ENCODE measurements around the gene ADARB1. TPM values are rescaled to one million over a fixed set of nuclear protein-coding genes. Genes with fewer than 3 reads are reported as not detected.

ADARB1 gene
- total and polyA plus RNA-seq, 2 experiments from 2014 or later: 16.0 to 17.3 TPM

GRCh38 chr21:45071874-45072737 lies 2.3 kb upstream of the ADARB1 start:
- no peaks in the 10 kb centered on the region for H3K27me3 ChIP-seq
- peaks cover 21% of the 10 kb centered on the region for H3K79me2 ChIP-seq
- WGBS (ENCODE audit: low lambda C conversion rate, missing lambda C conversion rate): 95% methylated on average over 31 of the region's 32 CpGs
- no peak overlapping the region for H3K4me2 ChIP-seq
- H3K4me3 ChIP-seq: no peak overlapping the region
- H3K36me3 ChIP-seq (replicated peaks; ENCODE audit: insufficient read depth, low read depth): no peaks in the 10 kb centered on the region
- peaks cover 9% of the 10 kb centered on the region for H4K20me1 ChIP-seq (ENCODE audit: insufficient read depth, poor library complexity, severe bottlenecking)
- TF ChIP-seq EZH2 (IDR thresholded peaks at IDR 0.05; ENCODE audit: borderline replicate concordance) (no peak), CTCF (IDR thresholded peaks at IDR 0.05; ENCODE audit: poor library complexity) (no peak)
- no peak for DNase-seq (ENCODE audit: low spot score)
- no peak overlapping the region for H3K27ac ChIP-seq
- no peaks in the 10 kb centered on the region for H3K9me2 ChIP-seq (replicated peaks; ENCODE audit: insufficient read depth)
- H2AFZ ChIP-seq: no peak overlapping the region
- peaks cover 6% of the 10 kb centered on the region for H3K4me1 ChIP-seq (ENCODE audit: insufficient read depth)
- no peaks in the 10 kb centered on the region for H3K9me3 ChIP-seq (ENCODE audit: low read depth)

GRCh38 chr21:45072738-45073300 lies 1.6 kb upstream of the ADARB1 start:
- Histone ChIP-seq H3K4me2 (peak overlapping the region; percentile 73), H3K36me3 (replicated peaks; ENCODE audit: insufficient read depth, low read depth) (no peaks in the 10 kb centered on the region), H3K9me3 (ENCODE audit: low read depth) (no peaks in the 10 kb centered on the region), H3K4me1 (ENCODE audit: insufficient read depth) (peaks cover 6% of the 10 kb centered on the region), H3K4me3 (no peak overlapping the region), H4K20me1 (ENCODE audit: insufficient read depth, poor library complexity, severe bottlenecking) (peaks cover 9% of the 10 kb centered on the region), H3K79me2 (peaks cover 28% of the 10 kb centered on the region), H3K27ac (peak overlapping the region; percentile 98), H3K9me2 (replicated peaks; ENCODE audit: insufficient read depth) (no peaks in the 10 kb centered on the region), H2AFZ (no peak overlapping the region), H3K27me3 (no peaks in the 10 kb centered on the region)
- TF ChIP-seq EZH2 (IDR thresholded peaks at IDR 0.05; ENCODE audit: borderline replicate concordance) (no peak), CTCF (IDR thresholded peaks at IDR 0.05; ENCODE audit: poor library complexity) (no peak), EZH2phosphoT487 (IDR thresholded peaks at IDR 0.05; ENCODE audit: low read depth, severe bottlenecking, unreplicated experiment) (no peak)
- no peak for DNase-seq (ENCODE audit: low spot score)
- 91% methylated on average over 29 of the region's 29 CpGs for WGBS (ENCODE audit: low lambda C conversion rate, missing lambda C conversion rate)

- peak; percentile 64 for DNase-seq (ENCODE audit: low spot score)
- Histone ChIP-seq H3K27me3 (no peaks in the 10 kb centered on the region), H3K4me3 (peak overlapping the region; percentile 90), H3K36me3 (replicated peaks; ENCODE audit: insufficient read depth, low read depth) (no peaks in the 10 kb centered on the region), H3K4me2 (peak overlapping the region; percentile 73), H3K9me2 (replicated peaks; ENCODE audit: insufficient read depth) (no peaks in the 10 kb centered on the region), H3K9me3 (ENCODE audit: low read depth) (no peaks in the 10 kb centered on the region), H3K79me2 (peaks cover 34% of the 10 kb centered on the region), H3K27ac (peak overlapping the region; percentile 98), H2AFZ (peak overlapping the region; percentile 4), H4K20me1 (ENCODE audit: insufficient read depth, poor library complexity, severe bottlenecking) (peaks cover 9% of the 10 kb centered on the region), H3K4me1 (ENCODE audit: insufficient read depth) (peaks cover 6% of the 10 kb centered on the region)
- TF ChIP-seq EZH2phosphoT487 (IDR thresholded peaks at IDR 0.05; ENCODE audit: low read depth, severe bottlenecking, unreplicated experiment) (no peak), CTCF (IDR thresholded peaks at IDR 0.05; ENCODE audit: poor library complexity) (no peak), EZH2 (IDR thresholded peaks at IDR 0.05; ENCODE audit: borderline replicate concordance) (no peak)
- 16% methylated on average over 28 of the region's 42 CpGs for WGBS (ENCODE audit: low lambda C conversion rate, missing lambda C conversion rate)
Observed at GRCh38 chr21:45073301-45074047, 906 bp upstream of the ADARB1 start.
